Measurements from ENCODE around the gene USP3. TPM values are rescaled to one million over a fixed set of nuclear protein-coding genes. Genes with fewer than 3 reads are reported as not detected.

The USP3 gene
- polyA plus RNA-seq, 1 donor (not counting 4 experiments of a cell fraction or from before 2014, with no cell fraction given) = 16.2 TPM

GRCh38 chr15:63611177-63611576 is 106.8 kb downstream of the USP3 start:
- Histone ChIP-seq H4K20me1 (ENCODE audit: control insufficient read depth, extremely low read depth, insufficient read depth, low read length) (no peaks in the 10 kb centered on the region), H3K9me3 (ENCODE audit: control insufficient read depth, low read depth, low read length) (no peaks in the 10 kb centered on the region), H3K9ac (ENCODE audit: control insufficient read depth, extremely low read depth, insufficient read depth, low read length) (no peak overlapping the region), H3K4me2 (ENCODE audit: control insufficient read depth, extremely low read depth, insufficient read depth, low read depth, low read length) (no peak overlapping the region), H2AFZ (ENCODE audit: control insufficient read depth, low read length) (no peak overlapping the region), H3K27me3 (ENCODE audit: control insufficient read depth, extremely low read depth, insufficient read depth, low read length) (no peaks in the 10 kb centered on the region), H3K36me3 (ENCODE audit: control insufficient read depth in 2 of 2, extremely low read depth in 1 of 2, insufficient read depth in 2 of 2, low read length in 2 of 2) (peaks cover 7 to 17% of the 10 kb centered on the region in 2 experiments), H3K4me3 (ENCODE audit: control insufficient read depth in 2 of 3, extremely low read depth in 1 of 3, insufficient read depth in 2 of 3, low read depth in 1 of 3, low read length in 3 of 3) (no peak overlapping the region), H3K27ac (ENCODE audit: control insufficient read depth, insufficient read depth, low read length) (no peak overlapping the region), H3K79me2 (ENCODE audit: control insufficient read depth, insufficient read depth, low read length) (no peaks in the 10 kb centered on the region), H3K9me1 (ENCODE audit: control insufficient read depth, extremely low read depth, insufficient read depth, low read length) (no peaks in the 10 kb centered on the region), H3K4me1 (ENCODE audit: control insufficient read depth, extremely low read depth, insufficient read depth, low read length) (peaks cover 5% of the 10 kb centered on the region)
- TF ChIP-seq CTCF (optimal IDR thresholded peaks at IDR 0.05 in 1 of 3, IDR thresholded peaks at IDR 0.05 in 1 of 3, conservative IDR thresholded peaks at IDR 0.05 in 1 of 3; ENCODE audit: extremely low read depth in 1 of 3, insufficient read depth in 2 of 3, low read length in 3 of 3) = no peak
- no peak for TF ChIP-seq EZH2 (IDR thresholded peaks at IDR 0.05; ENCODE audit: low read length)
- no peak for DNase-seq (ENCODE audit: low read depth, low spot score)
- no peak for FAIRE-seq
- dilution Hi-C loops (cut with MboI; ENCODE audit: extremely low pct_ligation_motif_present, low sequenced_read_pairs) = no loop called here

DNA sequence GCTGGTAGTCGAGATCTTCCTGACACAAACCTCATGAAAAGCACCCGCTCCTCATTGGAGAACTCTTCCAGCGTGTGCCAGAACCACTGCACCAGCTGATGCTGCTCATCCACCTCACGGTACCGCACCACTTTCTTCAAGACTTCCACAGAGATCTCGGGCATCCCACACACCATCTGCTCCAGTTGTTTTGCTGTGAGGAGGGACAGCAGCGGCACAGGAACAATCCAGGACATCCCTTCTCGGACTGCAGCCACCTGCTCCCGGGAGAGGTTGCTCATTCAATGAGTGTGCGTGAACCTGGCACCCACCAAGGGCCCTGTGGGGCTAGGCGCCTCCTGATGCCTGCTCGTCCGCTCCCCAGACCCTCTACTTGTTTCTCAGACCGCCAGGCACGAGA is 107.9 kb downstream of the USP3 start:
- dilution Hi-C loops (cut with MboI; ENCODE audit: extremely low pct_ligation_motif_present, low sequenced_read_pairs) = no loop called here
- FAIRE-seq (no peak), DNase-seq (ENCODE audit: low read depth, low spot score) (no peak)
- H3K9me3 ChIP-seq (ENCODE audit: control insufficient read depth, low read depth, low read length) = no peaks in the 10 kb centered on the region
- H3K4me1 ChIP-seq (ENCODE audit: control insufficient read depth, extremely low read depth, insufficient read depth, low read length) = peaks cover 7% of the 10 kb centered on the region
- H3K27me3 ChIP-seq (ENCODE audit: control insufficient read depth, extremely low read depth, insufficient read depth, low read length) = no peaks in the 10 kb centered on the region
- H2AFZ ChIP-seq (ENCODE audit: control insufficient read depth, low read length) = no peak overlapping the region
- H3K9me1 ChIP-seq (ENCODE audit: control insufficient read depth, extremely low read depth, insufficient read depth, low read length) = no peaks in the 10 kb centered on the region
- TF ChIP-seq EZH2 (IDR thresholded peaks at IDR 0.05; ENCODE audit: low read length) = no peak
- TF ChIP-seq CTCF (optimal IDR thresholded peaks at IDR 0.05 in 1 of 3, IDR thresholded peaks at IDR 0.05 in 1 of 3, conservative IDR thresholded peaks at IDR 0.05 in 1 of 3; ENCODE audit: extremely low read depth in 1 of 3, insufficient read depth in 2 of 3, low read length in 3 of 3) = no peak
- no peaks in the 10 kb centered on the region for H3K79me2 ChIP-seq (ENCODE audit: control insufficient read depth, insufficient read depth, low read length)
- H3K9ac ChIP-seq (ENCODE audit: control insufficient read depth, extremely low read depth, insufficient read depth, low read length) = no peak overlapping the region
- no peak overlapping the region for H3K4me2 ChIP-seq (ENCODE audit: control insufficient read depth, extremely low read depth, insufficient read depth, low read depth, low read length)
- H3K36me3 ChIP-seq (ENCODE audit: control insufficient read depth in 2 of 2, extremely low read depth in 1 of 2, insufficient read depth in 2 of 2, low read length in 2 of 2) = peaks cover 7 to 16% of the 10 kb centered on the region in 2 experiments
- no peaks in the 10 kb centered on the region for H4K20me1 ChIP-seq (ENCODE audit: control insufficient read depth, extremely low read depth, insufficient read depth, low read length)
- H3K27ac ChIP-seq (ENCODE audit: control insufficient read depth, insufficient read depth, low read length) = no peak overlapping the region
- no peak overlapping the region for H3K4me3 ChIP-seq (ENCODE audit: control insufficient read depth in 2 of 3, extremely low read depth in 1 of 3, insufficient read depth in 2 of 3, low read depth in 1 of 3, low read length in 3 of 3)

Measured in keratinocyte (primary cell).